GM18511 (cell line): Measurements from ENCODE around the gene FBXO31.
"Not testable (repeated sequence)": the region's sequence is repeated elsewhere in the genome, so short reads cannot be mapped to it uniquely, and the experiment has no call there.

Source experiments
- ATAC-seq: cut with Tn5 transposase; IDR thresholded peaks from one replicate; pipeline ENCODE4 v1.9.1; 2021; ENCODE audit warnings: mild to moderate bottlenecking, moderate library complexity; ENCODE audit not compliant: unreplicated experiment

FBXO31 gene

GRCh38 chr16:87365021-87365713, 18.4 kb downstream of the FBXO31 start:
- no peak for ATAC-seq

GRCh38 chr16:87363771-87364455, 19.7 kb downstream of the FBXO31 start:
- no peak for ATAC-seq

GRCh38 chr16:87362828-87363559, 20.6 kb downstream of the FBXO31 start:
- not testable (repeated sequence) for ATAC-seq

- ATAC-seq: no peak
Measured at GRCh38 chr16:87361916-87362619, 21.5 kb downstream of the FBXO31 start.

GRCh38 chr16:87360862-87361610, 22.5 kb downstream of the FBXO31 start:
- no peak for ATAC-seq

GRCh38 chr16:87359121-87359520, 24.5 kb downstream of the FBXO31 start:
- ATAC-seq: no peak

GRCh38 chr16:87358696-87359095, 24.9 kb downstream of the FBXO31 start:
- ATAC-seq: no peak

GRCh38 chr16:87358250-87358649, 25.3 kb downstream of the FBXO31 start:
- ATAC-seq: no peak

GRCh38 chr16:87356491-87356853, 27.1 kb downstream of the FBXO31 start:
- no peak for ATAC-seq

GRCh38 chr16:87353613-87354012, 30.0 kb downstream of the FBXO31 start:
- ATAC-seq: no peak

- ATAC-seq: no peak
Measured at GRCh38 chr16:87352818-87353217, 30.8 kb downstream of the FBXO31 start.

GRCh38 chr16:87351320-87351698, 32.3 kb downstream of the FBXO31 start:
- ATAC-seq: no peak

- ATAC-seq: no peak
Measured at GRCh38 chr16:87350681-87351319, 32.8 kb downstream of the FBXO31 start.

GRCh38 chr16:87350031-87350430, 33.5 kb downstream of the FBXO31 start:
- ATAC-seq: no peak

GRCh38 chr16:87348616-87349157, 34.9 kb downstream of the FBXO31 start:
- no peak for ATAC-seq

- no peak for ATAC-seq
Measured at GRCh38 chr16:87347932-87348615, 35.5 kb downstream of the FBXO31 start.

GRCh38 chr16:87346517-87347060, 37.0 kb downstream of the FBXO31 start:
- no peak for ATAC-seq

GRCh38 chr16:87345726-87346424, 37.7 kb downstream of the FBXO31 start:
- ATAC-seq: no peak
